ENCODE measurements around the gene GJB2. TPM values are rescaled to one million over a fixed set of nuclear protein-coding genes. Genes with fewer than 3 reads are reported as not detected.
"Not testable (repeated sequence)": the region's sequence is repeated elsewhere in the genome, so short reads cannot be mapped to it uniquely, and the experiment has no call there.

Gene GJB2
- total and polyA plus RNA-seq, 2 of the 4 experiments (the other 2 are of a cell fraction), result under 0.01 to 0.17 TPM

GRCh38 chr13:20156702-20157101 is 36.0 kb downstream of the GJB2 start:
- no peak overlapping the region for H3K4me3 ChIP-seq (ENCODE audit: insufficient read depth, low read depth, low read length)
- H3K4ac ChIP-seq (ENCODE audit: low read depth, low read length), result no peak overlapping the region
- peaks cover 0 to 7% of the 10 kb centered on the region in 2 experiments; a peak in 2 of 4 replicates for H3K79me1 ChIP-seq (ENCODE audit: low read depth in 1 of 2, low read length in 2 of 2)
- DNase-seq (no peak), ATAC-seq (ENCODE audit: low read depth) (no peak)
- H3K4me1 ChIP-seq (ENCODE audit: control insufficient read depth, insufficient read depth, low read length), result no peaks in the 10 kb centered on the region; the same call in 1 of the 2 replicates
- no peak overlapping the region for H2BK15ac ChIP-seq (ENCODE audit: low read depth, low read length)
- H2BK120ac ChIP-seq (ENCODE audit: low read depth, low read length), result no peak overlapping the region
- no peak overlapping the region for H3K18ac ChIP-seq (ENCODE audit: low read depth, low read length)
- no peak overlapping the region for H3K27ac ChIP-seq (ENCODE audit: insufficient read depth, low read length)
- no peak overlapping the region for H2AFZ ChIP-seq (replicated peaks; ENCODE audit: low read length, poor library complexity)
- WGBS, 2 experiments (ENCODE audit: extremely low coverage in 2 of 2, insufficient read length in 1 of 2), result no CpG with 5 or more reads among the region's 2 CpGs
- no TSS peak for BruUV-seq (replicated peaks)
- ChIA-PET POLR2A (ENCODE audit: unreplicated experiment) (no interaction called here), CTCF (no interaction called here)
- no peak overlapping the region for H3K56ac ChIP-seq (ENCODE audit: extremely low read depth, insufficient read depth, low read length)
- no peak overlapping the region for H2BK20ac ChIP-seq (ENCODE audit: low read depth, low read length)
- H4K8ac ChIP-seq (ENCODE audit: low read depth in 2 of 2, low read length in 2 of 2), result no peak overlapping the region
- intact Hi-C loops (cut with micrococcal nuclease) (no loop called here), dilution Hi-C loops (cut with HindIII; ENCODE audit: low sequenced_read_pairs, unreplicated experiment) (no loop called here), in situ Hi-C loops (cut with MboI; ENCODE audit: low sequenced_read_pairs) (loop anchor here (25.0 kb wide), 1 partner anchor 519 kb away; the partner anchor contains the start of gene MPHOSPH8)
- H3K27me3 ChIP-seq (ENCODE audit: control insufficient read depth, insufficient read depth, low read length), result peaks cover under 1% of the 10 kb centered on the region; the same call in 1 of the 2 replicates
- no peak overlapping the region for H2AK9ac ChIP-seq (replicated peaks; ENCODE audit: low read depth, low read length, poor library complexity)
- H4K5ac ChIP-seq (ENCODE audit: low read depth, low read length), result no peak overlapping the region
- no peak overlapping the region for H3K9ac ChIP-seq (ENCODE audit: low read depth, low read length)
- H2BK5ac ChIP-seq (ENCODE audit: low read depth, low read length, poor library complexity, severe bottlenecking), result no peak overlapping the region
- no peaks in the 10 kb centered on the region for H3K9me1 ChIP-seq (ENCODE audit: insufficient read depth, low read length)
- H4K20me1 ChIP-seq (ENCODE audit: insufficient read depth, low read length), result no peaks in the 10 kb centered on the region
- TF ChIP-seq ELK1 (IDR thresholded peaks at IDR 0.05; ENCODE audit: borderline replicate concordance, low read depth, low read length) (no peak), FOS (IDR thresholded peaks at IDR 0.05; ENCODE audit: low read depth, low read length) (no peak)
- no peaks in the 10 kb centered on the region for H3K36me3 ChIP-seq (ENCODE audit: control insufficient read depth, insufficient read depth, low read length)
- no peak overlapping the region for H3K14ac ChIP-seq (replicated peaks; ENCODE audit: low read depth, low read length)
- no peaks in the 10 kb centered on the region for H3K9me3 ChIP-seq (ENCODE audit: control insufficient read depth, insufficient read depth, low read length)
- no peak overlapping the region for H3K4me2 ChIP-seq (ENCODE audit: low read depth, low read length)
- H3K23ac ChIP-seq (ENCODE audit: low read depth, low read length), result no peak overlapping the region
- H2AK5ac ChIP-seq (ENCODE audit: low read depth, low read length), result no peak overlapping the region
- H4K91ac ChIP-seq (ENCODE audit: insufficient read depth, low read depth, low read length), result no peak overlapping the region

- H3K4me1 ChIP-seq (ENCODE audit: control insufficient read depth, insufficient read depth, low read length); intact Hi-C loops (cut with micrococcal nuclease); H2AFZ ChIP-seq (replicated peaks; ENCODE audit: low read length, poor library complexity); H4K8ac ChIP-seq (ENCODE audit: low read depth in 2 of 2, low read length in 2 of 2); H4K91ac ChIP-seq (ENCODE audit: insufficient read depth, low read depth, low read length); H4K20me1 ChIP-seq (ENCODE audit: insufficient read depth, low read length); POLR2A ChIA-PET (ENCODE audit: unreplicated experiment); H3K9ac ChIP-seq (ENCODE audit: low read depth, low read length); H3K36me3 ChIP-seq (ENCODE audit: control insufficient read depth, insufficient read depth, low read length); DNase-seq; BruUV-seq (replicated peaks); H4K5ac ChIP-seq (ENCODE audit: low read depth, low read length); dilution Hi-C loops (cut with HindIII; ENCODE audit: low sequenced_read_pairs, unreplicated experiment); H3K4ac ChIP-seq (ENCODE audit: low read depth, low read length); H3K23ac ChIP-seq (ENCODE audit: low read depth, low read length); H3K56ac ChIP-seq (ENCODE audit: extremely low read depth, insufficient read depth, low read length); H3K27me3 ChIP-seq (ENCODE audit: control insufficient read depth, insufficient read depth, low read length); H3K9me1 ChIP-seq (ENCODE audit: insufficient read depth, low read length); H2BK15ac ChIP-seq (ENCODE audit: low read depth, low read length); H3K4me2 ChIP-seq (ENCODE audit: low read depth, low read length); H3K9me3 ChIP-seq (ENCODE audit: control insufficient read depth, insufficient read depth, low read length); H2BK5ac ChIP-seq (ENCODE audit: low read depth, low read length, poor library complexity, severe bottlenecking); CTCF ChIA-PET; H3K14ac ChIP-seq (replicated peaks; ENCODE audit: low read depth, low read length); ATAC-seq (ENCODE audit: low read depth); H3K4me3 ChIP-seq (ENCODE audit: insufficient read depth, low read depth, low read length); H2BK20ac ChIP-seq (ENCODE audit: low read depth, low read length); H3K18ac ChIP-seq (ENCODE audit: low read depth, low read length); H2BK120ac ChIP-seq (ENCODE audit: low read depth, low read length); H2AK9ac ChIP-seq (replicated peaks; ENCODE audit: low read depth, low read length, poor library complexity); H3K79me1 ChIP-seq (ENCODE audit: low read depth in 1 of 2, low read length in 2 of 2); H2AK5ac ChIP-seq (ENCODE audit: low read depth, low read length); H3K27ac ChIP-seq (ENCODE audit: insufficient read depth, low read length): not testable (repeated sequence)
- no CpG with 5 or more reads among the region's 2 CpGs for WGBS, 2 experiments (ENCODE audit: extremely low coverage in 2 of 2, insufficient read length in 1 of 2)
- in situ Hi-C loops (cut with MboI; ENCODE audit: low sequenced_read_pairs), result loop anchor here (25.0 kb wide), 1 partner anchor 516 kb away; the partner anchor contains the start of gene MPHOSPH8
Observed at GRCh38 chr13:20153290-20153689, 39.4 kb downstream of the GJB2 start.
